Measurements from ENCODE around the gene NPL. TPM values are rescaled to one million over a fixed set of nuclear protein-coding genes. Genes with fewer than 3 reads are reported as not detected.

Gene NPL
- total and polyA plus RNA-seq, 2 donors (not counting 3 experiments of a cell fraction or from before 2014, with no cell fraction given), result 0.14 to 0.75 TPM

DNA sequence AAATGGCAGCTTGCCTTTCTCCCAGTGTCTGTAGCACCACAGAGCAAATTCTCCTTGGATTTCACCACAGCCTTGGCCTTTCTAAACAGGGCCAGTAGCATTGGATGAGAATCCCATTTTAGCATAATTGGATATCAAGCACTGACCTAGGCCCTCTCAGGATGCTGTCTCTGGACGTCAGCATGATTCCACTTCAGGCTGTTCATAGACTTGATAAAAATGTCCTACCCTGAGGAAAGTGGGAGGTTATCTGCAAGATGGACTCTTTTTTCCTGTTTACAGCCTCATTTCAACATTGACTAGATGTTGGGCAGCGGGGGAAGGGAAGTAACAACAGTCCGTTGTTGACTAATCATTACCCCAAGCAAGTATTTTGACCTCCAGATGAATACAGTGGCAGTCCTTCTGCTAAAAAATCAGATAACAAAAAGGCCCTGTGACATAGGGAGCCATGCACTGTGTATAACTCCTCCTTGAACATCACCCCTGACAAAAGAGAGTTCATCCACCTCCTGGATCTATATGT lies 5.2 kb downstream of the NPL start:
- DNase-seq (ENCODE audit: low read depth, low spot score), result no peak
- no peaks in the 10 kb centered on the region for H4K20me1 ChIP-seq (replicated peaks; ENCODE audit: control insufficient read depth, extremely low read depth, insufficient read depth, low read length)
- peaks cover 2% of the 10 kb centered on the region for H3K4me1 ChIP-seq (ENCODE audit: control insufficient read depth, extremely low read depth, insufficient read depth, low read length)
- no peaks in the 10 kb centered on the region for H3K79me2 ChIP-seq (ENCODE audit: control insufficient read depth, insufficient read depth, low read length)
- no peak overlapping the region for H3K9ac ChIP-seq (replicated peaks; ENCODE audit: extremely low read depth, insufficient read depth, low read length)
- BruUV-seq (replicated peaks), result no TSS peak
- TF ChIP-seq GATA2 (IDR thresholded peaks at IDR 0.05; ENCODE audit: insufficient read depth, insufficient read length, low read depth, low read length) (no peak), FOS (IDR thresholded peaks at IDR 0.05; ENCODE audit: borderline replicate concordance, insufficient read depth, low read length) (no peak), POLR2AphosphoS5 (IDR thresholded peaks at IDR 0.05; ENCODE audit: insufficient read depth, low read depth, low read length) (no peak), JUN (IDR thresholded peaks at IDR 0.05; ENCODE audit: borderline replicate concordance, insufficient read depth, insufficient read length, low read depth) (no peak), MYC (IDR thresholded peaks at IDR 0.05; ENCODE audit: low read depth, low read length) (no peak), POLR2A (IDR thresholded peaks at IDR 0.05; ENCODE audit: low read depth, low read length) (no peak), EZH2 (IDR thresholded peaks at IDR 0.05; ENCODE audit: borderline replicate concordance, low read depth, low read length, severe bottlenecking) (no peak)
- TF ChIP-seq, protein P1, sequence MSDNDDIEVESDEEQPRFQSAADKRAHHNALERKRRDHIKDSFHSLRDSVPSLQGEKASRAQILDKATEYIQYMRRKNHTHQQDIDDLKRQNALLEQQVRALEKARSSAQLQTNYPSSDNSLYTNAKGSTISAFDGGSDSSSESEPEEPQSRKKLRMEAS (IDR thresholded peaks at IDR 0.05; ENCODE audit: insufficient read depth, insufficient read length), result no peak
- TF ChIP-seq, protein P2, sequence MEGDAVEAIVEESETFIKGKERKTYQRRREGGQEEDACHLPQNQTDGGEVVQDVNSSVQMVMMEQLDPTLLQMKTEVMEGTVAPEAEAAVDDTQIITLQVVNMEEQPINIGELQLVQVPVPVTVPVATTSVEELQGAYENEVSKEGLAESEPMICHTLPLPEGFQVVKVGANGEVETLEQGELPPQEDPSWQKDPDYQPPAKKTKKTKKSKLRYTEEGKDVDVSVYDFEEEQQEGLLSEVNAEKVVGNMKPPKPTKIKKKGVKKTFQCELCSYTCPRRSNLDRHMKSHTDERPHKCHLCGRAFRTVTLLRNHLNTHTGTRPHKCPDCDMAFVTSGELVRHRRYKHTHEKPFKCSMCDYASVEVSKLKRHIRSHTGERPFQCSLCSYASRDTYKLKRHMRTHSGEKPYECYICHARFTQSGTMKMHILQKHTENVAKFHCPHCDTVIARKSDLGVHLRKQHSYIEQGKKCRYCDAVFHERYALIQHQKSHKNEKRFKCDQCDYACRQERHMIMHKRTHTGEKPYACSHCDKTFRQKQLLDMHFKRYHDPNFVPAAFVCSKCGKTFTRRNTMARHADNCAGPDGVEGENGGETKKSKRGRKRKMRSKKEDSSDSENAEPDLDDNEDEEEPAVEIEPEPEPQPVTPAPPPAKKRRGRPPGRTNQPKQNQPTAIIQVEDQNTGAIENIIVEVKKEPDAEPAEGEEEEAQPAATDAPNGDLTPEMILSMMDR (IDR thresholded peaks at IDR 0.05; ENCODE audit: extremely low read depth in 1 of 2, insufficient read depth in 1 of 2, low read depth in 1 of 2, low read length in 2 of 2), result no peak
- intact Hi-C loops (cut with micrococcal nuclease) (no loop called here), dilution Hi-C loops (cut with MboI; ENCODE audit: extremely low pct_ligation_motif_present, low sequenced_read_pairs) (no loop called here)
- no peaks in the 10 kb centered on the region for H3K9me1 ChIP-seq (replicated peaks; ENCODE audit: control insufficient read depth, extremely low read depth, insufficient read depth, low read length)
- no peak overlapping the region for H3K4me3 ChIP-seq (replicated peaks in 1 of 3; ENCODE audit: insufficient read depth in 1 of 3, low read depth in 1 of 3, low read length in 3 of 3)
- no peaks in the 10 kb centered on the region for H3K36me3 ChIP-seq (ENCODE audit: control insufficient read depth in 2 of 2, extremely low read depth in 1 of 2, insufficient read depth in 2 of 2, low read length in 2 of 2)
- H2AFZ ChIP-seq (ENCODE audit: low read depth, low read length), result no peak overlapping the region
- no peak overlapping the region for H3K27ac ChIP-seq (ENCODE audit: insufficient read depth, low read depth, low read length)
- no peak overlapping the region for H3K4me2 ChIP-seq (ENCODE audit: insufficient read depth, low read length)
- POLR2A ChIA-PET, result no interaction called here
- peaks cover 20 to 26% of the 10 kb centered on the region in 2 experiments for H3K27me3 ChIP-seq (ENCODE audit: control insufficient read depth in 2 of 2, insufficient read depth in 2 of 2, low read length in 2 of 2)
- H3K9me3 ChIP-seq (replicated peaks; ENCODE audit: control insufficient read depth, insufficient read depth, low read length), result no peaks in the 10 kb centered on the region
- FAIRE-seq, result no peak
- CTCF ChIA-PET, result interaction anchor here (1.0 kb wide), 1 partner anchor 199 kb away, joined by 3 read pairs; no protein-coding TSS in a partner anchor
